ENCODE results near the gene GUCA2B.

GUCA2B gene

GRCh38 chr1:42189931-42190853 is 37.0 kb downstream of the GUCA2B start:
- no peak for DNase-seq (ENCODE audit: low spot score)

- no peak for DNase-seq (ENCODE audit: low spot score)
These were observed 38.1 kb downstream of the GUCA2B start for GRCh38 chr1:42191319-42191718.

DNA sequence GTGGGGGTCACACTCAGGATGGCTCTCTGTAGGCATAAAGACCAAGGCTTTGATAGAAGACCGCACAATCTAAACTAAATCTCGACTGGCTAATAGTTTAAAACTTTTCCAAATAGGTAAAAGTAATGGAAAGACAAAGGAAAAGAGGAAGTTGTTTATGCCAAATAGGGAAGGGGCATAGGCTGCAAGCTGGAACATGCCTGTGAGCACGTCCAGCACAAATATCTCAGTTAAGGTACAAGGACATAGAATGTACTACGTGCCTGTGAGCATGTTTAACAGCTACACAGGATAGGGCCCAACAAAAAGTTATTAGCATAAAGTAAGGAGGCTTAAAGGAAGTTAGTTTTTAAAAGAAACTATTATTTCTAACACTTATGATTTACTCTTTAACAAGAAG is 38.9 kb downstream of the GUCA2B start:
- DNase-seq (ENCODE audit: low spot score) = no peak

DNA sequence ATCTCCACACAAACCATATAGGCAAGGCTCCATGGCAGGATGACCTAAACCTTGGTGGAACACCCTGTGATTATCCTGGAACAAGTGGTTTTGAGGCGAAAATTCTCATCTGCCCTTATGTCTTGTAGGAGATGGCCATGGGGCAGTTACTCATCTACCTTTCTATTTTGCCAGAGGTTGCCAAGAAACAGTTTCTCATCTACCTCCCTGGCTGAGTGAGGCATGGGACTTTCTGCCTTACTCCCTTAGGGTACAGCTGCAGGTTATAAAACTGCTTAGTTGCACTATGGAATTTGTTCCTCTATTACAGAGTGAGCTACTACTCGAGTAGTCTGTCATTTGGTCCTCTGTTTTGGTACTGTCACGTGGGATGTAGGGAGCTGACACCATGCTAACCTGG is 42.6 kb downstream of the GUCA2B start:
- DNase-seq (ENCODE audit: low spot score) = no peak

DNA sequence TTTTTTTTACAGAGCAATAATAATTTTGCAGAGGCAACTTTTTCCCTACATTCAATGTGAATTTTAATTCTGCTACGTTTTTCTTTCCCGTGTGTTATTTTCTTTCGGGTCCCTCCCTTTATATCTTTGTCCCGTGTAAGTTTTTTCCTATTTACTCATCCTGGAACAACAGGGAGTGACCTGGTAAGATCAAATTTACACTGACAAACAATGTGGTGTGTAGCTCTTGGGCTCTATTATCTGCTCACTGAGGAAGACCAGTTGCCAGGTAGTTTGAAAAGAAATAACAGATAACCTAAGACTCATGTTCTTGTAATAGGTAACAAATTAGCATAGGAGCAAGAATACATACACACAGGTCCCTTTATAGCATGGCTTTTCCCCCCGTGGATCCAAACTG is 45.0 kb downstream of the GUCA2B start:
- DNase-seq (ENCODE audit: low spot score) = no peak

- no peak for DNase-seq (ENCODE audit: low spot score)
These were observed 48.8 kb downstream of the GUCA2B start for GRCh38 chr1:42201986-42202385.

All from HuH-7 (cell line).